Measurements from ENCODE around the gene PLBD2. TPM values are rescaled to one million over a fixed set of nuclear protein-coding genes. Genes with fewer than 3 reads are reported as not detected.
A peak's percentile ranks its signal among the peaks of the same experiment; 100 is the strongest.

PLBD2 gene
- total RNA-seq, 1 experiment from 2014 or later, result 12.6 TPM

- in situ Hi-C loops (cut with HindIII; ENCODE audit: low pct_unique_long_range_greater_than_20kb, low sequenced_read_pairs), result no loop called here
These were observed 32.0 kb downstream of the PLBD2 start for GRCh38 chr12:113390064-113391043.

GRCh38 chr12:113391145-113391544, 32.8 kb downstream of the PLBD2 start:
- in situ Hi-C loops (cut with HindIII; ENCODE audit: low pct_unique_long_range_greater_than_20kb, low sequenced_read_pairs), result no loop called here
- no peak for DNase-seq (ENCODE audit: low read depth)

More at GRCh38 chr12:113390064-113391043, 32.0 kb downstream of the PLBD2 start:
- no peak for DNase-seq (ENCODE audit: low read depth)

GRCh38 chr12:113391650-113392337, 33.4 kb downstream of the PLBD2 start:
- DNase-seq (ENCODE audit: low read depth), result no peak

GRCh38 chr12:113392520-113392919, 34.1 kb downstream of the PLBD2 start:
- in situ Hi-C loops (cut with HindIII; ENCODE audit: low pct_unique_long_range_greater_than_20kb, low sequenced_read_pairs), result no loop called here
- DNase-seq (ENCODE audit: low read depth), result no peak

More at GRCh38 chr12:113391650-113392337, 33.4 kb downstream of the PLBD2 start:
- in situ Hi-C loops (cut with HindIII; ENCODE audit: low pct_unique_long_range_greater_than_20kb, low sequenced_read_pairs), result no loop called here

- in situ Hi-C loops (cut with HindIII; ENCODE audit: low pct_unique_long_range_greater_than_20kb, low sequenced_read_pairs), result no loop called here
These were observed 34.7 kb downstream of the PLBD2 start for GRCh38 chr12:113392988-113393579.

GRCh38 chr12:113393749-113394148, 35.4 kb downstream of the PLBD2 start:
- in situ Hi-C loops (cut with HindIII; ENCODE audit: low pct_unique_long_range_greater_than_20kb, low sequenced_read_pairs), result no loop called here
- DNase-seq (ENCODE audit: low read depth), result no peak

More at GRCh38 chr12:113392988-113393579, 34.7 kb downstream of the PLBD2 start:
- peak; percentile 18 for DNase-seq (ENCODE audit: low read depth)

- in situ Hi-C loops (cut with HindIII; ENCODE audit: low pct_unique_long_range_greater_than_20kb, low sequenced_read_pairs), result no loop called here
These were observed 36.7 kb downstream of the PLBD2 start for GRCh38 chr12:113395119-113395518.

GRCh38 chr12:113396200-113396599, 37.8 kb downstream of the PLBD2 start:
- in situ Hi-C loops (cut with HindIII; ENCODE audit: low pct_unique_long_range_greater_than_20kb, low sequenced_read_pairs), result no loop called here
- DNase-seq (ENCODE audit: low read depth), result no peak

More at GRCh38 chr12:113395119-113395518, 36.7 kb downstream of the PLBD2 start:
- no peak for DNase-seq (ENCODE audit: low read depth)

- in situ Hi-C loops (cut with HindIII; ENCODE audit: low pct_unique_long_range_greater_than_20kb, low sequenced_read_pairs), result no loop called here
- no peak for DNase-seq (ENCODE audit: low read depth)
These were observed 38.6 kb downstream of the PLBD2 start for GRCh38 chr12:113396828-113397496.

- DNase-seq (ENCODE audit: low read depth), result no peak
- in situ Hi-C loops (cut with HindIII; ENCODE audit: low pct_unique_long_range_greater_than_20kb, low sequenced_read_pairs), result no loop called here
These were observed 39.3 kb downstream of the PLBD2 start for GRCh38 chr12:113397497-113398197.

GRCh38 chr12:113398346-113399290, 40.2 kb downstream of the PLBD2 start:
- in situ Hi-C loops (cut with HindIII; ENCODE audit: low pct_unique_long_range_greater_than_20kb, low sequenced_read_pairs), result no loop called here
- DNase-seq (ENCODE audit: low read depth), result no peak

GRCh38 chr12:113399490-113399889, 41.1 kb downstream of the PLBD2 start:
- in situ Hi-C loops (cut with HindIII; ENCODE audit: low pct_unique_long_range_greater_than_20kb, low sequenced_read_pairs), result no loop called here
- DNase-seq (ENCODE audit: low read depth), result no peak

GRCh38 chr12:113400362-113400761, 42.0 kb downstream of the PLBD2 start:
- DNase-seq (ENCODE audit: low read depth), result no peak
- in situ Hi-C loops (cut with HindIII; ENCODE audit: low pct_unique_long_range_greater_than_20kb, low sequenced_read_pairs), result no loop called here

GRCh38 chr12:113401066-113402000, 42.9 kb downstream of the PLBD2 start:
- in situ Hi-C loops (cut with HindIII; ENCODE audit: low pct_unique_long_range_greater_than_20kb, low sequenced_read_pairs), result no loop called here
- no peak for DNase-seq (ENCODE audit: low read depth)

- in situ Hi-C loops (cut with HindIII; ENCODE audit: low pct_unique_long_range_greater_than_20kb, low sequenced_read_pairs), result no loop called here
- DNase-seq (ENCODE audit: low read depth), result no peak
These were observed 44.3 kb downstream of the PLBD2 start for GRCh38 chr12:113402586-113403260.
